ENCODE results near the gene TBL1X.

The TBL1X gene

DNA sequence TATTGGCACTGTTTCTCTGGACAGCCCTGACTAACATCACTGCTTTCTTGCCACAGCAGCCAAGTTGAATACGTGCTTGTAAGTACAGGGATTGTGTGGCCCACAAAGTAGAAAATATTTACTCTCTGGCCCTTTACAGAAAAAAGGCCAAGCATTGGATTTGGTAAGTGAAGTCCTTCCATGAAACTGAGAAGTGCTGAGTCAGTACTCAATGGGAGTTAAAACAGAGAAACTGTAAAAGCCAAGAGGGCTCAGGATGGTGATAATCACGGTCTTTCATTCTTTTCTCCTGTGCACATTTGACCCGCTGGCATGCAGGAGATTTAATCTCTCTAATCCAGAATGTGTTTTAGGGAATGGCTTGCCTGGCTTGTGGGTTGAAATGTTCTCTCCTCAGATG lies 46.1 kb downstream of the TBL1X start:
- no peak overlapping the region for H3K4me3 ChIP-seq (ENCODE audit: low read depth, low read length)
- no peak for DNase-seq (ENCODE audit: low read depth)
- TF ChIP-seq CTCF (IDR thresholded peaks at IDR 0.05; ENCODE audit: low read depth, low read length, missing control alignments): no peak

DNA sequence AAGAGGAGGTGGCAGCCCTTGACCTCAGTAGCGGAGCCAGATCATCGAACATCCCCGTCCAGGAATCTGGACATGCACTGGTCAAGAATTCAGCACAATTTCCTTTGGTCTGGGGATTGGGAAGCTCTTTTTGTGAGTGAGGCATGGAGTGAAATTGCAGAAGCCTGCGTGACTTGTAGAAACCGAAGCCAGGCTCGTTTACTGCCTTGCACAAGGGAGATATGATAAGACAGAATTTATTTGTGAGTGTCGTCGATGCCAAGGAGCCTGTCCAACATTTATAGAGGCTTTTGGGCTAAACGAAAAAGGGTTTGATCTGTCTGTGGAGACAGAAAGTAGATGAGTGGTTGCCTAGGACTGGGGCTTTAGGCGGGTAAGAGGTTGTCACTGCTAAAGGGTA lies 50.6 kb downstream of the TBL1X start:
- no peak for TF ChIP-seq CTCF (IDR thresholded peaks at IDR 0.05; ENCODE audit: low read depth, low read length, missing control alignments)
- DNase-seq (ENCODE audit: low read depth): no peak
- H3K4me3 ChIP-seq (ENCODE audit: low read depth, low read length): no peak overlapping the region

DNA sequence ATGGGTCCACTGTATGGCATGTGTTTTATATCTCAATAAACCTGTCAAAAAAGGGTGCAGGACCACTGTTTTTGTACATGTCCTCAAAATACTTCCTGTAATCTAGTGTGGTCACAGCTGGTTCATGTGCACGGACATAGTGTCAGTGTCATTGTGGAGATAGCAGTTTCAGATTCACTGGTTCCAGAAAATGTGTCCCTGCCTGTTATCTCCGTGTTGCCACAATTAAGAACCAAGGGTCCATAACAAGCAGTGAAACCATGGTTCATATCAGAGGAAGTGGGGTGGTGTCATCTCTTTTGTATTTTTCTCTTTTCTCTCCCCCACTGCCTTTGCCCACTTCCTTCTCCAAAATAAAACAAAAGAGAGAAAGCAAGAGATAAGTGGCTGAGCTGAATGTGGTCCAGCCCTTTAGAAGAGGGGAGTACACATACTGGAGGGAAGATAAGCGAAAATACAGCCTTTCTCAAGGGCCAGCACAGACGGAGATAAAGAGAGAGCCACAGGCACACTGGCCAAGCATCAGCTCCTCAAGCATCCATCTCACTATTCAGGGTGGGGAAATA lies 51.2 kb downstream of the TBL1X start:
- no peak for TF ChIP-seq CTCF (IDR thresholded peaks at IDR 0.05; ENCODE audit: low read depth, low read length, missing control alignments)
- H3K4me3 ChIP-seq (ENCODE audit: low read depth, low read length): no peak overlapping the region
- no peak for DNase-seq (ENCODE audit: low read depth)

DNA sequence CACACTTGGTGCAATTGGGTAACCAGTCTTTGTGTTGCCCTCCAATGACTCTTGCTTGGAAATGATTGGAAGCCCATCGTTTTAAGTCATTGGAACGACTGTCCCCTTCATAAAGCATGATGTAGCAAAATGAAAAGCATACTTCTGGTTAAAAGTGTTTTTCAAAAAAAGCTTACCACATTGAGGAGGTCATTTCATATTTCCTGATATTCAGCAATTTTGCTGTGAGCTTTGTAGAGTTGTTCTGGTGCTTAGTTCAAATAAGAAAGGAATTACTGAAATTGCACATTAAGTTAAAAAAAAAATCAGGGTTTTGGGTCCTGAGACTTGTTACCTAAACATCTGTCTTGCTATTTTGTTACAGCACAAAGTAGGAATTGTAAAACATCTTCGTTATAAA lies 51.8 kb downstream of the TBL1X start:
- no peak for DNase-seq (ENCODE audit: low read depth)
- no peak for TF ChIP-seq CTCF (IDR thresholded peaks at IDR 0.05; ENCODE audit: low read depth, low read length, missing control alignments)
- no peak overlapping the region for H3K4me3 ChIP-seq (ENCODE audit: low read depth, low read length)

GRCh38 chrX:9518051-9518450 lies 53.2 kb downstream of the TBL1X start:
- TF ChIP-seq CTCF (IDR thresholded peaks at IDR 0.05; ENCODE audit: low read depth, low read length, missing control alignments): no peak
- H3K4me3 ChIP-seq (ENCODE audit: low read depth, low read length): no peak overlapping the region
- DNase-seq (ENCODE audit: low read depth): no peak

GRCh38 chrX:9518889-9519288 lies 54.0 kb downstream of the TBL1X start:
- no peak for TF ChIP-seq CTCF (IDR thresholded peaks at IDR 0.05; ENCODE audit: low read depth, low read length, missing control alignments)
- no peak overlapping the region for H3K4me3 ChIP-seq (ENCODE audit: low read depth, low read length)
- DNase-seq (ENCODE audit: low read depth): no peak

GRCh38 chrX:9519546-9520216 lies 54.8 kb downstream of the TBL1X start:
- TF ChIP-seq CTCF (IDR thresholded peaks at IDR 0.05; ENCODE audit: low read depth, low read length, missing control alignments): no peak

More at GRCh38 chrX:9519546-9520216, 54.8 kb downstream of the TBL1X start:
- no peak for DNase-seq (ENCODE audit: low read depth)
- no peak overlapping the region for H3K4me3 ChIP-seq (ENCODE audit: low read depth, low read length)

All from GM12864 (cell line).